ENCODE results near the gene CORO1C.

DNA sequence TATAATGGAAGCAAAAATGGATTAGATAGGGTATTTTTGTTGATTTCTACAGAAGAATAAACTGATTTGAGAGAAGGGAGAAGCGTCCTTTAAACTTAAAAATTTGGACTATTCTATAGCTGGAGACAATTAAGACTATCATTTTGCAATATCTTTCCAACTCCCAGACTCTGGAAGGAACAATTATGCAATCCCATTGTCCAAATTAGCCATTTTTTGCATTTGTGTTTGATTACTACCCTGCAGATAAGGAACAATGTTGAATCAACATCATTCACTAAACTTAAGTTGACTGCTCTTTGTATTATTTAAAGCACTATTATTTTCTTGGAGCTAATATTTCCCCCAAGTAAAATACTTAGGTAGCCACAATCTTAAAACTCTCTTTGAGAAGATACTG, 62.8 kb downstream of the CORO1C start:
- no peak for TF ChIP-seq CTCF (IDR thresholded peaks at IDR 0.05 in 8 of 11, conservative IDR thresholded peaks at IDR 0.05 in 3 of 11)
- no peak for TF ChIP-seq POLR2A (IDR thresholded peaks at IDR 0.05)
- no peak for TF ChIP-seq POLR2AphosphoS5 (IDR thresholded peaks at IDR 0.05)

Measured in spleen (tissue), 7 donors.